IMR-90 (cell line): Measurements from ENCODE around the gene SHROOM1. TPM values are rescaled to one million over a fixed set of nuclear protein-coding genes. Genes with fewer than 3 reads are reported as not detected.
A peak's percentile ranks its signal among the peaks of the same experiment; 100 is the strongest.

Source experiments
- ATAC-seq: fragments of 200-7000 bp; cut with Tn5 transposase; 2 replicates; pipeline ENCODE4 v1.9.1; 2020; ENCODE audit warnings: low read depth, mild to moderate bottlenecking, moderate library complexity
- Bru-seq: library from RNA; stranded (reverse); fragments of 400-500 nt; gene quantifications from one replicate; lab custom pipeline; 2021; lab: Mats Ljungman, UMichigan
- BruChase-seq, 2 experiments: library from RNA; stranded (reverse); fragments of 400-500 nt; gene quantifications; one replicate each; lab custom pipeline; 2021; lab: Mats Ljungman, UMichigan
- BruUV-seq: library from RNA; stranded (reverse); fragments of 400-500 nt; replicated peaks from 2 replicates; lab custom pipeline; 2021; lab: Mats Ljungman, UMichigan
- CTCF ChIA-PET: fragments of 300-600 bp; formaldehyde crosslinking; extraction: SDS; loops from one replicate; lab custom pipeline; 2021; ENCODE audit warnings: antibody characterized with exemption; lab: Yijun Ruan, JAX
- POLR2A ChIA-PET: fragments of 300-600 bp; sonication (Branson Sonifier 250); formaldehyde crosslinking; loops from one replicate; lab custom pipeline; 2022; ENCODE audit warnings: antibody characterized with exemption; ENCODE audit not compliant: unreplicated experiment; lab: Charles Lee
- DNase-seq: peaks from one replicate; pipeline ENCODE4 v3.0.0; 2013
- H2AFZ ChIP-seq: replicated peaks from 2 replicates; pipeline ENCODE3; 2013; ENCODE audit warnings: low read length, mild to moderate bottlenecking; ENCODE audit not compliant: poor library complexity
- H2AK5ac ChIP-seq: 2 replicates; pipeline ENCODE4 v1.6.1; 2013; ENCODE audit warnings: low read depth, low read length, inconsistent platforms
- H2AK9ac ChIP-seq: replicated peaks from 2 replicates; pipeline ENCODE3; 2013; ENCODE audit warnings: mild to moderate bottlenecking, low read depth, low read length, moderate library complexity; ENCODE audit not compliant: poor library complexity
- H2BK120ac ChIP-seq: 2 replicates; pipeline ENCODE4 v1.6.1; 2013; ENCODE audit warnings: low read depth, low read length, inconsistent platforms
- H2BK15ac ChIP-seq: 3 replicates; pipeline ENCODE4 v1.6.1; 2013; ENCODE audit warnings: low read depth, low read length, inconsistent platforms
- H2BK20ac ChIP-seq: 2 replicates; pipeline ENCODE4 v1.6.1; 2013; ENCODE audit warnings: low read depth, mild to moderate bottlenecking, inconsistent platforms, low read length, moderate library complexity
- H2BK5ac ChIP-seq: 2 replicates; pipeline ENCODE4 v1.6.1; 2013; ENCODE audit warnings: mild to moderate bottlenecking, low read depth, low read length, inconsistent platforms; ENCODE audit not compliant: poor library complexity, severe bottlenecking
- H3K14ac ChIP-seq: replicated peaks from 2 replicates; pipeline ENCODE4 v1.6.1; 2013; ENCODE audit warnings: low read depth, low read length, inconsistent platforms
- H3K18ac ChIP-seq: 2 replicates; pipeline ENCODE4 v1.6.1; 2013; ENCODE audit warnings: low read depth, low read length, control low read depth
- H3K23ac ChIP-seq: 2 replicates; pipeline ENCODE4 v1.6.1; 2013; ENCODE audit warnings: low read depth, low read length, inconsistent platforms
- H3K27ac ChIP-seq: 2 replicates; pipeline ENCODE4 v1.5.1; 2013; ENCODE audit warnings: mild to moderate bottlenecking, control low read depth, low read length; ENCODE audit not compliant: insufficient read depth
- H3K27me3 ChIP-seq: 2 replicates; pipeline ENCODE4 v1.6.1; 2013; ENCODE audit warnings: low read length; ENCODE audit not compliant: control insufficient read depth, insufficient read depth
- H3K36me3 ChIP-seq: 2 replicates; pipeline ENCODE4 v1.6.1; 2013; ENCODE audit warnings: low read length, mixed read lengths; ENCODE audit not compliant: control insufficient read depth, insufficient read depth
- H3K4ac ChIP-seq: 2 replicates; pipeline ENCODE4 v1.6.1; 2013; ENCODE audit warnings: low read depth, low read length, inconsistent platforms
- H3K4me1 ChIP-seq: 2 replicates; pipeline ENCODE4 v1.6.1; 2013; ENCODE audit warnings: low read length, mixed read lengths; ENCODE audit not compliant: control insufficient read depth, insufficient read depth
- H3K4me2 ChIP-seq: 2 replicates; pipeline ENCODE4 v1.6.1; 2013; ENCODE audit warnings: low read depth, mild to moderate bottlenecking, control low read depth, low read length, moderate library complexity
- H3K4me3 ChIP-seq: 2 replicates; pipeline ENCODE4 v1.5.1; 2013; ENCODE audit warnings: low read depth, mild to moderate bottlenecking, control low read depth, low read length, moderate library complexity; ENCODE audit not compliant: insufficient read depth
- H3K56ac ChIP-seq: 2 replicates; pipeline ENCODE4 v1.6.1; 2013; ENCODE audit warnings: low read length, inconsistent platforms; ENCODE audit not compliant: insufficient read depth; ENCODE audit errors: extremely low read depth
- H3K79me1 ChIP-seq, 2 experiments: 2 replicates each; pipeline ENCODE4 v1.6.1; 2013; ENCODE audit warnings: low read length in 2 of 2, inconsistent platforms in 1 of 2, low read depth in 1 of 2
- H3K9ac ChIP-seq: 2 replicates; pipeline ENCODE4 v1.6.1; 2013; ENCODE audit warnings: low read depth, low read length, control low read depth
- H3K9me1 ChIP-seq: 2 replicates; pipeline ENCODE4 v1.6.1; 2013; ENCODE audit warnings: low read length, inconsistent platforms; ENCODE audit not compliant: insufficient read depth
- H3K9me3 ChIP-seq: 2 replicates; pipeline ENCODE4 v1.6.1; 2013; ENCODE audit warnings: low read length; ENCODE audit not compliant: control insufficient read depth, insufficient read depth
- H4K20me1 ChIP-seq: 2 replicates; pipeline ENCODE4 v1.6.1; 2013; ENCODE audit warnings: low read length, inconsistent platforms; ENCODE audit not compliant: insufficient read depth
- H4K5ac ChIP-seq: 2 replicates; pipeline ENCODE4 v1.6.1; 2013; ENCODE audit warnings: mild to moderate bottlenecking, low read depth, low read length, control low read depth
- H4K8ac ChIP-seq, 2 experiments: 2 replicates each; pipeline ENCODE4 v1.6.1; 2013; ENCODE audit warnings: low read depth in 2 of 2, low read length in 2 of 2, control low read depth in 1 of 2, inconsistent platforms in 1 of 2
- H4K91ac ChIP-seq: 2 replicates; pipeline ENCODE4 v1.6.1; 2013; ENCODE audit warnings: low read depth, low read length, inconsistent platforms; ENCODE audit not compliant: insufficient read depth
- MAZ ChIP-seq: IDR thresholded peaks from 2 replicates; pipeline ENCODE4 v1.6.1; 2012; ENCODE audit warnings: low read depth, mild to moderate bottlenecking, low read length, improper control_type of control experiment, moderate library complexity, borderline replicate concordance
- NFE2L2 ChIP-seq: fragments of 150-350 bp; IDR thresholded peaks from 2 replicates; pipeline ENCODE4 v1.6.1; 2016; ENCODE audit warnings: low read depth, mild to moderate bottlenecking, low read length
- WGBS, 2 experiments: methylation state at CpG; one replicate each; pipeline versions ENCODE4 v1.1.5 to v1.1.7; 2013; ENCODE audit warnings: missing lambda C conversion rate in 2 of 2; ENCODE audit not compliant: insufficient read length in 1 of 2; ENCODE audit errors: extremely low coverage in 2 of 2; 5-methylcytosine and 5-hydroxymethylcytosine counted together
- dilution Hi-C: fragments of 300-500 bp; cut with HindIII; formaldehyde crosslinking; loops from one replicate; pipeline ENCODE4 v1.14.3; 2018; ENCODE audit warnings: low sequenced_read_pairs; ENCODE audit not compliant: unreplicated experiment
- in situ Hi-C: fragments of 300-500 bp; cut with MboI; formaldehyde crosslinking; loops from 3 replicates; pipeline ENCODE4 v1.14.3; 2019; ENCODE audit warnings: low sequenced_read_pairs, inconsistent platforms, mixed read lengths
- intact Hi-C: fragments of 100-400 bp; cut with micrococcal nuclease; formaldehyde crosslinking; loops from 2 replicates; pipeline ENCODE4 v1.10.0; 2022
- long read RNA-seq: library from polyadenylated mRNA; unstranded; transcript quantifications from one replicate; pipeline ENCODE4 v2.0.0, GENCODE V29; 2021; ENCODE audit not compliant: unreplicated experiment
- polyA plus RNA-seq, 3 experiments: library from polyadenylated mRNA; depleted of rRNA; stranded (reverse); fragments of >200 nt; gene quantifications; 2 replicates each; pipeline ENCODE4 v1.2.3, GENCODE V29; 2012; ENCODE audit warnings: low replicate concordance in 1 of 3
- total RNA-seq: library from RNA; depleted of rRNA; stranded (reverse); fragments of >200 nt; gene quantifications from 2 replicates; pipeline ENCODE4 v1.2.3, GENCODE V29; 2012; rRNA removed

Gene SHROOM1, protein sequence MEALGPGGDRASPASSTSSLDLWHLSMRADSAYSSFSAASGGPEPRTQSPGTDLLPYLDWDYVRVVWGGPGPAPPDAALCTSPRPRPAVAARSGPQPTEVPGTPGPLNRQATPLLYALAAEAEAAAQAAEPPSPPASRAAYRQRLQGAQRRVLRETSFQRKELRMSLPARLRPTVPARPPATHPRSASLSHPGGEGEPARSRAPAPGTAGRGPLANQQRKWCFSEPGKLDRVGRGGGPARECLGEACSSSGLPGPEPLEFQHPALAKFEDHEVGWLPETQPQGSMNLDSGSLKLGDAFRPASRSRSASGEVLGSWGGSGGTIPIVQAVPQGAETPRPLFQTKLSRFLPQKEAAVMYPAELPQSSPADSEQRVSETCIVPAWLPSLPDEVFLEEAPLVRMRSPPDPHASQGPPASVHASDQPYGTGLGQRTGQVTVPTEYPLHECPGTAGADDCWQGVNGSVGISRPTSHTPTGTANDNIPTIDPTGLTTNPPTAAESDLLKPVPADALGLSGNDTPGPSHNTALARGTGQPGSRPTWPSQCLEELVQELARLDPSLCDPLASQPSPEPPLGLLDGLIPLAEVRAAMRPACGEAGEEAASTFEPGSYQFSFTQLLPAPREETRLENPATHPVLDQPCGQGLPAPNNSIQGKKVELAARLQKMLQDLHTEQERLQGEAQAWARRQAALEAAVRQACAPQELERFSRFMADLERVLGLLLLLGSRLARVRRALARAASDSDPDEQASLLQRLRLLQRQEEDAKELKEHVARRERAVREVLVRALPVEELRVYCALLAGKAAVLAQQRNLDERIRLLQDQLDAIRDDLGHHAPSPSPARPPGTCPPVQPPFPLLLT
- total RNA-seq (1.4 and 2.5 TPM in 2 replicates), polyA plus RNA-seq (2012; rRNA removed) (6.3 and 8.8 TPM in 2 replicates), Bru-seq, nascent RNA (percentile 54 among the genes with signal in this experiment), BruChase-seq, experiment 1, labeled RNA remaining after a 6-hour chase (percentile 60 among the genes with signal in this experiment), BruChase-seq, experiment 2, labeled RNA remaining after a 2-hour chase (percentile 64 among the genes with signal in this experiment)
- 4.1 and 9.0 TPM in 2 replicates for polyA plus RNA-seq (2012; cell fraction: cytosol; rRNA removed)
- polyA plus RNA-seq (2012; cell fraction: nucleus; rRNA removed; ENCODE audit: low replicate concordance), result 28.6 and 53.5 TPM in 2 replicates
- long read RNA-seq, partial matches to known transcripts, result 8 of 19 reads
- long read RNA-seq, other reads (novel, unspliced or antisense), result 11 of 19 reads

DNA sequence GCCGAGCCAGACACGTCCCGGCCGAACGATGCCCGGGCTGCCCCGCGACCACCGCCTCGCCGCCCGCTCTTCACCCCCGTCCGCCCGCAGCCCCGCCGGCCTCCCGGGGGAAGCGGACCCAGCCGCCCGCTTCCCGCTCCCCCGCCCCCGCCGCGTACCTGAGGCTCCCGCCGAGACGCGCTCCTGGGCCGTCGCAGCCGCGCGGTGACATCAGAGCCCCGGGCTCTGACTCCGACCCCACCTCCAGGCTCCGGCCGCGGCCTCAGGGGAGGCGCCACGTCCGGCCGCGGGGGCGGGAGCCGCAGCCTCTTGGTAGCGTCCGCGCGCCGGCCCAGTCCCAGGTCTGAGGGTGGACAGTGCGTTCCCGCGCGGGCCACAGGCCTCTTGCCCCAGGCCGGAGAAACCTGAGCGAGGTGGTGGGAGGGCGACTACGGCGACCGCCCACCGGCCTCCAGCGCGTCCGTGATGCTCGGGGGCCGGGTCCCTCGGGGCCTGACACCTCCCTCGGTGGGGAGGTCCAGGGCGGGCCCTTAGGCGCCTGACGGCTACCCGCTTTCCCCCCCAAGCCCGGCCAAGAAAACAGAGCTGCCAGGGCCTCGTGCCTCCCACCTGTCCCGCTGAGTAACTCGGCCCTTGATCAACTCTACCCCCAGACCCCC lies at the start of gene SHROOM1:
SHROOM1 (minus strand) TSS at position 212 of the 659 bp plus-strand sequence. CDS start 4,507 bp downstream, outside the sequence.
- Histone ChIP-seq H2AK5ac (0 out of 2 replicates have a peak within 1 kb of the TSS, but pooled peaks have one; percentile 37), H2BK20ac (no peak within 1 kb of the TSS), H3K23ac (peak within 1 kb of the TSS; percentile 43; the same call in 1 of the 2 replicates), H3K4ac (peak within 1 kb of the TSS; percentile 89), H3K4me2 (peak within 1 kb of the TSS; percentile 90), H3K14ac (peak within 1 kb of the TSS; percentile 83), H3K27me3 (no peaks in the 10 kb centered on the region), H3K9ac (peak within 1 kb of the TSS; percentile 73), H3K79me1 (peaks cover 13 to 32% of the 10 kb centered on the region in 2 experiments; a peak in 3 of 4 replicates), H4K91ac (peak within 1 kb of the TSS; percentile 47; the same call in 1 of the 2 replicates), H2AFZ (peak within 1 kb of the TSS; percentile 99), H3K27ac (peak within 1 kb of the TSS; percentile 52; the same call in 1 of the 2 replicates), H4K20me1 (no peaks in the 10 kb centered on the region), H4K8ac (peak within 1 kb of the TSS; percentile 80 to 86), H2BK120ac (0 out of 2 replicates have a peak within 1 kb of the TSS, but pooled peaks have one; percentile 48), H2BK15ac (no peak within 1 kb of the TSS; the same call in 2 of the 3 replicates), H3K18ac (no peak within 1 kb of the TSS; the same call in 1 of the 2 replicates), H3K4me3 (peak within 1 kb of the TSS; percentile 84), H2BK5ac (no peak within 1 kb of the TSS), H3K9me3 (no peaks in the 10 kb centered on the region), H3K36me3 (no peaks in the 10 kb centered on the region), H3K56ac (peak within 1 kb of the TSS; percentile 32; the same call in 1 of the 2 replicates), H3K4me1 (peaks cover 4% of the 10 kb centered on the region; the same call in 1 of the 2 replicates), H3K9me1 (peaks cover 4% of the 10 kb centered on the region; the same call in 1 of the 2 replicates), H4K5ac (peak within 1 kb of the TSS; percentile 64; the same call in 1 of the 2 replicates), H2AK9ac (peak within 1 kb of the TSS; percentile 84)
- WGBS, 2 experiments, result 4% methylated on average over 47 of the region's 78 CpGs; no CpG with 5 or more reads in 1 of the 2 experiments
- DNase-seq (peak; percentile 27), ATAC-seq (peak; percentile 82)
- BruUV-seq, result no TSS peak
- TF ChIP-seq MAZ (peak; percentile 5; the same call in 1 of the 2 replicates), NFE2L2 (no peak)
- in situ Hi-C loops (no loop called here), intact Hi-C loops (loop anchor here (1.0 kb wide), 2 partner anchors 36 to 53 kb away; partner anchors contain the start of genes GDF9 and UQCRQ), dilution Hi-C loops (no loop called here)
- POLR2A ChIA-PET, result no interaction called here
- CTCF ChIA-PET, result interaction anchor here (0.8 to 1.0 kb wide), 4 partner anchors 35 to 241 kb away, joined by 3 to 5 read pairs (median 4); no protein-coding TSS in a partner anchor
